ENCODE measurements around the gene SLC51B. TPM values are rescaled to one million over a fixed set of nuclear protein-coding genes. Genes with fewer than 3 reads are reported as not detected.
A peak's percentile ranks its signal among the peaks of the same experiment; 100 is the strongest.

SLC51B gene
- polyA plus RNA-seq, 3 donors: not detected

DNA sequence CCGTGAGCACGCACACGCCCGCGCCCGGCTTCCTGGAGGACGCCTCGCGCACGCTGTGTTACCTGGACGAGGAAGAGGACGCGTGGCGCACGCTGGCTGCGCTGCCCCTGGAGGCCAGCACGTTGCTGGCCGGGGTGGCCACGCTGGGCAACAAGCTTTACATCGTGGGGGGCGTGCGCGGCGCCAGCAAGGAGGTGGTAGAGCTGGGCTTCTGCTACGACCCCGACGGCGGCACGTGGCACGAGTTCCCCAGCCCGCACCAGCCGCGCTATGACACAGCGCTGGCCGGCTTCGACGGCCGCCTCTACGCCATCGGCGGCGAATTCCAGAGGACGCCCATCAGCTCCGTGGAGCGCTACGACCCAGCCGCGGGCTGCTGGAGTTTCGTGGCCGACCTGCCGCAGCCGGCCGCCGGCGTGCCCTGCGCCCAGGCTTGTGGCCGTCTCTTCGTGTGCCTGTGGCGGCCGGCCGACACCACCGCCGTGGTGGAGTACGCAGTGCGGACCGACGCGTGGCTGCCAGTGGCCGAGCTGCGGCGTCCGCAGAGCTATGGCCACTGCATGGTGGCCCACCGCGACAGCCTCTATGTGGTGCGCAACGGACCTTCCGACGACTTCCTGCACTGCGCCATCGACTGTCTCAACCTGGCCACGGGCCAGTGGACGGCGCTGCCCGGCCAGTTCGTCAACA, 32.2 kb downstream of the SLC51B start:
- no peaks in the 10 kb centered on the region for H3K79me2 ChIP-seq (ENCODE audit: insufficient read depth, low read length)
- H3K9me3 ChIP-seq (replicated peaks in 1 of 2; ENCODE audit: control insufficient read depth in 1 of 2, insufficient read depth in 1 of 2, low read length in 2 of 2): peaks cover 0 to 7% of the 10 kb centered on the region in 2 donors
- peak overlapping the region; percentile 51 to 83 for H3K4me3 Mint-ChIP-seq
- peaks cover 32 to 53% (median 33%) of the 10 kb centered on the region in 3 donors for H3K27me3 Mint-ChIP-seq (ENCODE audit: low read depth in 3 of 3)
- peak overlapping the region; percentile 53 for H3K9ac ChIP-seq (ENCODE audit: insufficient read depth, low read length, poor library complexity, severe bottlenecking)
- H4K20me1 ChIP-seq (ENCODE audit: insufficient read depth, low read length): no peaks in the 10 kb centered on the region
- peaks cover 4 to 6% of the 10 kb centered on the region in 2 donors for H3K4me1 ChIP-seq (ENCODE audit: control insufficient read depth in 1 of 2, insufficient read depth in 2 of 2, low read length in 2 of 2)
- intact Hi-C loops (cut with micrococcal nuclease): no loop called here
- no peak overlapping the region for H3K27ac ChIP-seq (ENCODE audit: low read depth in 1 of 2, low read length in 2 of 2)
- H3K36me3 Mint-ChIP-seq: peaks cover 0 to 3% of the 10 kb centered on the region in 2 donors
- peaks cover 5 to 28% of the 10 kb centered on the region in 2 donors for H3K27me3 ChIP-seq (ENCODE audit: control insufficient read depth in 2 of 2, insufficient read depth in 2 of 2, low read length in 2 of 2)
- no peaks in the 10 kb centered on the region for H3K36me3 ChIP-seq (replicated peaks in 1 of 2; ENCODE audit: control insufficient read depth in 1 of 2, insufficient read depth in 2 of 2, low read length in 2 of 2)
- H3K4me1 Mint-ChIP-seq: peaks cover 7% of the 10 kb centered on the region
- peak overlapping the region; percentile 57 for H3K4me2 ChIP-seq (replicated peaks; ENCODE audit: extremely low read depth, low read length, poor library complexity, severe bottlenecking)
- H3K27ac Mint-ChIP-seq: no peak overlapping the region
- no peak for TF ChIP-seq CTCF (IDR thresholded peaks at IDR 0.05)
- peak overlapping the region in 1 of 3 experiments; percentile 44 for H3K4me3 ChIP-seq (replicated peaks in 1 of 3; ENCODE audit: low read depth in 2 of 3, low read length in 3 of 3)
- no peak for DNase-seq
- H2AFZ ChIP-seq (ENCODE audit: insufficient read depth, low read depth, low read length, poor library complexity, severe bottlenecking): peak overlapping the region; percentile 81
- 67% methylated on average over 85 of the region's 85 CpGs for WGBS (ENCODE audit: insufficient coverage)
- peaks cover 2 to 7% (median 5%) of the 10 kb centered on the region in 7 donors for H3K9me3 Mint-ChIP-seq

DNA sequence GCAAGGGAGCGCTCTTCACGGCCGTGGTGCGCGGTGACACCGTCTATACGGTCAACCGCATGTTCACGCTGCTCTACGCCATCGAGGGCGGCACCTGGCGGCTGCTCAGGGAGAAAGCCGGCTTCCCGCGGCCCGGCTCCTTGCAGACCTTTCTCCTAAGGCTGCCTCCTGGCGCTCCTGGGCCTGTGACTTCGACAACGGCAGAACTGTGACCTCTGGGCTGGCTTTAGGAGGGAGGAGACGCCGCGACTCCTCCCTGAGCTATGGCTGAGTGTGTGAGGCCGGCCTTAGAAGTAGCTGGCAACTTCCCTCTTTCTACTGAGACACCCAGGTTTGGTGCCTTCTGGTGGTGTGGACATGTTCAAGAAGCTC, 32.8 kb downstream of the SLC51B start:
- no peak for TF ChIP-seq CTCF (IDR thresholded peaks at IDR 0.05)
- peak; percentile 24 to 42 (median 25) for DNase-seq
- Histone ChIP-seq H3K27me3 (ENCODE audit: control insufficient read depth in 2 of 2, insufficient read depth in 2 of 2, low read length in 2 of 2) (peaks cover 5 to 29% of the 10 kb centered on the region in 2 donors), H3K4me2 (replicated peaks; ENCODE audit: extremely low read depth, low read length, poor library complexity, severe bottlenecking) (peak overlapping the region; percentile 57), H3K4me3 (replicated peaks in 1 of 3; ENCODE audit: low read depth in 2 of 3, low read length in 3 of 3) (peak overlapping the region in 1 of 3 experiments; percentile 44), H3K36me3 (replicated peaks in 1 of 2; ENCODE audit: control insufficient read depth in 1 of 2, insufficient read depth in 2 of 2, low read length in 2 of 2) (no peaks in the 10 kb centered on the region), H4K20me1 (ENCODE audit: insufficient read depth, low read length) (no peaks in the 10 kb centered on the region), H3K4me1 (ENCODE audit: control insufficient read depth in 1 of 2, insufficient read depth in 2 of 2, low read length in 2 of 2) (peaks cover 4 to 6% of the 10 kb centered on the region in 2 donors), H3K79me2 (ENCODE audit: insufficient read depth, low read length) (no peaks in the 10 kb centered on the region), H3K9me3 (replicated peaks in 1 of 2; ENCODE audit: control insufficient read depth in 1 of 2, insufficient read depth in 1 of 2, low read length in 2 of 2) (peaks cover 0 to 7% of the 10 kb centered on the region in 2 donors), H3K9ac (ENCODE audit: insufficient read depth, low read length, poor library complexity, severe bottlenecking) (peak overlapping the region; percentile 53), H3K27ac (ENCODE audit: low read depth in 1 of 2, low read length in 2 of 2) (no peak overlapping the region), H2AFZ (ENCODE audit: insufficient read depth, low read depth, low read length, poor library complexity, severe bottlenecking) (peak overlapping the region; percentile 81)
- H3K27ac Mint-ChIP-seq: no peak overlapping the region
- H3K9me3 Mint-ChIP-seq: peaks cover 2 to 7% (median 5%) of the 10 kb centered on the region in 7 donors
- H3K27me3 Mint-ChIP-seq (ENCODE audit: low read depth in 3 of 3): peaks cover 34 to 58% (median 37%) of the 10 kb centered on the region in 3 donors
- intact Hi-C loops (cut with micrococcal nuclease): no loop called here
- WGBS (ENCODE audit: insufficient coverage): 19% methylated on average over 21 of the region's 24 CpGs
- H3K4me1 Mint-ChIP-seq: peaks cover 12% of the 10 kb centered on the region
- peak overlapping the region; percentile 51 to 83 for H3K4me3 Mint-ChIP-seq
- H3K36me3 Mint-ChIP-seq: peaks cover 0 to 3% of the 10 kb centered on the region in 2 donors
